Smooth muscle cell (in vitro differentiated cells): ENCODE data around the gene RFX4. TPM values are rescaled to one million over a fixed set of nuclear protein-coding genes. Genes with fewer than 3 reads are reported as not detected.

Experiments used
- DNase-seq: peaks from one replicate; lab custom pipeline; 2025; ENCODE audit not compliant: unreplicated experiment; lab: John Stamatoyannopoulos, UW
- H2AFZ ChIP-seq: fragments of 200-600 bp; sonication (generic); 2 replicates; pipeline ENCODE4 v1.6.0; 2016; ENCODE audit warnings: antibody characterized with exemption, low read depth, mild to moderate bottlenecking
- H3F3A ChIP-seq: fragments of 200-600 bp; sonication (generic); 2 replicates; pipeline ENCODE4 v1.6.0; 2017; ENCODE audit warnings: antibody characterized with exemption, low read depth
- H3K27ac ChIP-seq: fragments of 200-600 bp; sonication (generic); 2 replicates; pipeline ENCODE4 v1.5.1; 2016; ENCODE audit warnings: low read depth, mild to moderate bottlenecking
- H3K27me3 ChIP-seq: fragments of 200-600 bp; sonication (generic); 2 replicates; pipeline ENCODE4 v1.6.1; 2016; ENCODE audit warnings: low read depth, mild to moderate bottlenecking
- H3K36me3 ChIP-seq: fragments of 200-600 bp; sonication (generic); 2 replicates; pipeline ENCODE4 v1.5.1; 2016; ENCODE audit warnings: low read depth
- H3K4me1 ChIP-seq: fragments of 200-600 bp; sonication (generic); 2 replicates; pipeline ENCODE4 v1.5.1; 2016; ENCODE audit warnings: low read depth
- H3K4me2 ChIP-seq: fragments of 200-600 bp; sonication (generic); 2 replicates; pipeline ENCODE4 v1.6.0; 2016; ENCODE audit warnings: mild to moderate bottlenecking
- H3K4me3 ChIP-seq: fragments of 200-600 bp; sonication (generic); 2 replicates; pipeline ENCODE4 v1.5.1; 2016; ENCODE audit warnings: mild to moderate bottlenecking
- H3K79me2 ChIP-seq: fragments of 200-600 bp; sonication (generic); 2 replicates; pipeline ENCODE4 v1.6.0; 2016; ENCODE audit warnings: low read depth, mild to moderate bottlenecking
- H3K9ac ChIP-seq: fragments of 200-600 bp; sonication (generic); 2 replicates; pipeline ENCODE4 v1.6.0; 2016; ENCODE audit warnings: low read depth
- H3K9me3 ChIP-seq: fragments of 200-600 bp; sonication (generic); replicated peaks from 2 replicates; pipeline ENCODE4 v1.5.1; 2016; ENCODE audit warnings: low read depth
- H4K20me1 ChIP-seq: fragments of 200-600 bp; sonication (generic); 2 replicates; pipeline ENCODE4 v1.6.0; 2016; ENCODE audit warnings: low read depth
- CTCF ChIP-seq: fragments of 200-600 bp; sonication (generic); IDR thresholded peaks from 2 replicates; pipeline ENCODE4 v1.5.1; 2017; ENCODE audit warnings: borderline replicate concordance, mild to moderate bottlenecking, antibody characterized with exemption; ENCODE audit not compliant: insufficient read depth, poor library complexity, severe bottlenecking
- WGBS: methylation state at CpG from one replicate; pipeline ENCODE4 v1.1.7; 2016; ENCODE audit warnings: low lambda C conversion rate; 5-methylcytosine and 5-hydroxymethylcytosine counted together
- polyA plus RNA-seq: library from polyadenylated mRNA; unstranded; fragments of >200 nt; fragmentation: Nextera tagmentation; extraction: Ambion mirVana; gene quantifications from 2 replicates; pipeline ENCODE4 v1.2.1, GENCODE V29; 2016
- total RNA-seq: library from RNA; depleted of rRNA; stranded (reverse); fragments of >200 nt; gene quantifications from 2 replicates; pipeline ENCODE4 v1.2.3, GENCODE V29; 2014

Gene RFX4
- total and polyA plus RNA-seq, 2 experiments from 2014 or later = not detected

- no peak overlapping the region for H3K27ac ChIP-seq
- DNase-seq = no peak
- H3K9me3 ChIP-seq = no peaks in the 10 kb centered on the region
- no peaks in the 10 kb centered on the region for H3K79me2 ChIP-seq
- WGBS = 92% methylated on average over 8 of the region's 8 CpGs
- no peak overlapping the region for H3K4me2 ChIP-seq
- no peaks in the 10 kb centered on the region for H4K20me1 ChIP-seq
- no peak for TF ChIP-seq CTCF
- no peak overlapping the region for H2AFZ ChIP-seq
- H3K4me3 ChIP-seq = no peak overlapping the region
- H3F3A ChIP-seq = no peaks in the 10 kb centered on the region
- H3K4me1 ChIP-seq = peaks cover 28% of the 10 kb centered on the region
- no peaks in the 10 kb centered on the region for H3K27me3 ChIP-seq
- no peak overlapping the region for H3K9ac ChIP-seq
- H3K36me3 ChIP-seq = no peaks in the 10 kb centered on the region
Observed at GRCh38 chr12:106712768-106713167, 130.0 kb downstream of the RFX4 start.

GRCh38 chr12:106714926-106715325 lies 132.1 kb downstream of the RFX4 start:
- 95% methylated on average over 3 of the region's 3 CpGs for WGBS
- Histone ChIP-seq H3K27ac (no peak overlapping the region), H2AFZ (no peak overlapping the region)

GRCh38 chr12:106715582-106715981 lies 132.8 kb downstream of the RFX4 start:
- no peak overlapping the region for H3K4me2 ChIP-seq
- H3K9ac ChIP-seq = no peak overlapping the region
- no peaks in the 10 kb centered on the region for H3K79me2 ChIP-seq
- H2AFZ ChIP-seq = no peak overlapping the region
- TF ChIP-seq CTCF = no peak
- no peaks in the 10 kb centered on the region for H3K27me3 ChIP-seq
- H3F3A ChIP-seq = no peaks in the 10 kb centered on the region
- H3K4me3 ChIP-seq = no peak overlapping the region
- no peaks in the 10 kb centered on the region for H3K9me3 ChIP-seq
- no peak overlapping the region for H3K27ac ChIP-seq
- no peaks in the 10 kb centered on the region for H4K20me1 ChIP-seq
- no peak for DNase-seq
- no peaks in the 10 kb centered on the region for H3K36me3 ChIP-seq
- WGBS = 89% methylated on average over 4 of the region's 4 CpGs
- H3K4me1 ChIP-seq = peaks cover 12% of the 10 kb centered on the region

More at GRCh38 chr12:106714926-106715325, 132.1 kb downstream of the RFX4 start:
- no peaks in the 10 kb centered on the region for H3K27me3 ChIP-seq
- TF ChIP-seq CTCF = no peak
- H3K4me3 ChIP-seq = no peak overlapping the region
- no peaks in the 10 kb centered on the region for H3K9me3 ChIP-seq
- no peaks in the 10 kb centered on the region for H3F3A ChIP-seq
- H3K36me3 ChIP-seq = no peaks in the 10 kb centered on the region
- H3K4me2 ChIP-seq = no peak overlapping the region
- H3K4me1 ChIP-seq = peaks cover 16% of the 10 kb centered on the region
- H3K79me2 ChIP-seq = no peaks in the 10 kb centered on the region
- DNase-seq = no peak
- H3K9ac ChIP-seq = no peak overlapping the region
- H4K20me1 ChIP-seq = no peaks in the 10 kb centered on the region

- no peaks in the 10 kb centered on the region for H3K79me2 ChIP-seq
- no peaks in the 10 kb centered on the region for H3K36me3 ChIP-seq
- H3K27ac ChIP-seq = no peak overlapping the region
- H3F3A ChIP-seq = no peaks in the 10 kb centered on the region
- H3K9me3 ChIP-seq = no peaks in the 10 kb centered on the region
- no peak overlapping the region for H3K4me3 ChIP-seq
- no peak overlapping the region for H3K4me2 ChIP-seq
- peaks cover 5% of the 10 kb centered on the region for H3K4me1 ChIP-seq
- H4K20me1 ChIP-seq = no peaks in the 10 kb centered on the region
- no peak for TF ChIP-seq CTCF
- no peak for DNase-seq
- no peak overlapping the region for H3K9ac ChIP-seq
- H3K27me3 ChIP-seq = no peaks in the 10 kb centered on the region
- 100% methylated on average over 2 of the region's 2 CpGs for WGBS
- H2AFZ ChIP-seq = no peak overlapping the region
Observed at GRCh38 chr12:106717673-106718072, 134.9 kb downstream of the RFX4 start.
